HG03103 (cell line): ENCODE data around the gene PSD.
A peak's percentile ranks its signal among the peaks of the same experiment; 100 is the strongest.

ENCODE experiments used
- ATAC-seq: cut with Tn5 transposase; IDR thresholded peaks from one replicate; pipeline ENCODE4 v1.9.1; 2021; ENCODE audit warnings: low read depth; ENCODE audit not compliant: unreplicated experiment

PSD gene

GRCh38 chr10:102449321-102450123 lies 30.9 kb upstream of the PSD start:
- peak; percentile 55 for ATAC-seq

DNA sequence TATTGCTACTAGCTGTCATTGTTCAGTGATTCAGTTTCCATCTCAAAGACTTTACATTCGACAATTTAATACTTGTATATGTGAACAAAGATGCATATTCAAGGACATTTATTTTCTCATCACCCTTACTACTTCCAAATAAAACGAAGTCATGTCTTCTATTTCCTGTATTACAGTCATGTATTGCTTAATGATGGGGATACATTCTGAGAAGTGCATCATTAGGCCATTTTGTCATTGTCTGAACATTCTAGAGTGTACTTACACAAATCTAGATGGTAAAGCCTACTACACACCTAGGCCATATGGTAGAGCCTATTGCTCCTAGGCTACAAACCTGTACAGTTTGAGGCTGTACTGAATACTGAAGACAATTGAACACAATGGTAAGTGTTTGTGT lies 26.3 kb upstream of the PSD start:
- ATAC-seq, result no peak

- ATAC-seq, result no peak
Observed at GRCh38 chr10:102438374-102438773, 19.8 kb upstream of the PSD start.

- no peak for ATAC-seq
Observed at GRCh38 chr10:102437515-102437914, 18.9 kb upstream of the PSD start.

DNA sequence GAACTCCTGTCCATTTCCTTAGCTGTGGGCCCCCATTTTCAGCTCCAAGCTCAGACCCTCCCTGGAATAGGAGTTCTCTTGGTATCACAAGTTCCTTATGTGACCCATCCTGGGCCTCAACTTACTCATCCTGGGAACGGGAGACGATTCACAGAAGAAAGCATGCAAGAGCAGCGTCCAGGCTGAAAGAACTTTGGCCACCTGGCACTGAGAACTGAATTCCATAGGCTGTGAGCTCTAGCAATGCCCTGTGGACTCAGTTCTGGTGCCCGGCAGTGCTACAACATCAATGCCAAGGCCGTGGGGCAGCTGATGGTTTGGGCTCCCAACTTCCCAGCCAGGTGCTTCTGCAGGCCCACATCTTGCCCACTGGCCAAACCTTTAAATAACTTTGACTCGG lies 17.7 kb upstream of the PSD start:
- ATAC-seq, result no peak

- no peak for ATAC-seq
Observed at GRCh38 chr10:102435529-102436233, 17.1 kb upstream of the PSD start.

DNA sequence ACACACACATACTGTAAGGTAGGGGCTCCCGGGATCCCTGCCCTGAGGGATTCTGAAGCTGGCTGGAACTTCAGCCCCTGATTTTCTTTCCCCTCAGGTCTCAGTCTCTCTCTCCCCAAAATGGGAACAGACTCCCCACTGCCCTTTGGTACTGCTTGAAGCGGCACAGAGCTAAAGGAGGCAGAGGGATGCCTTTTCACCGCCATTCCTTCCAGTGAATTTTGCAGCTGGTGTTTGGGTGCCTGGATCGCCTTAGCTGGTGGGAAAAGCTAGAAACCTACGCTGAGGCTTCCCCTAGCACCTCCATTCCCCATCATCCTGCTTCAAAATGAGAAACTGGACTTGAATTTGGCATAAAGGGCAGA lies 16.5 kb upstream of the PSD start:
- ATAC-seq, result no peak

DNA sequence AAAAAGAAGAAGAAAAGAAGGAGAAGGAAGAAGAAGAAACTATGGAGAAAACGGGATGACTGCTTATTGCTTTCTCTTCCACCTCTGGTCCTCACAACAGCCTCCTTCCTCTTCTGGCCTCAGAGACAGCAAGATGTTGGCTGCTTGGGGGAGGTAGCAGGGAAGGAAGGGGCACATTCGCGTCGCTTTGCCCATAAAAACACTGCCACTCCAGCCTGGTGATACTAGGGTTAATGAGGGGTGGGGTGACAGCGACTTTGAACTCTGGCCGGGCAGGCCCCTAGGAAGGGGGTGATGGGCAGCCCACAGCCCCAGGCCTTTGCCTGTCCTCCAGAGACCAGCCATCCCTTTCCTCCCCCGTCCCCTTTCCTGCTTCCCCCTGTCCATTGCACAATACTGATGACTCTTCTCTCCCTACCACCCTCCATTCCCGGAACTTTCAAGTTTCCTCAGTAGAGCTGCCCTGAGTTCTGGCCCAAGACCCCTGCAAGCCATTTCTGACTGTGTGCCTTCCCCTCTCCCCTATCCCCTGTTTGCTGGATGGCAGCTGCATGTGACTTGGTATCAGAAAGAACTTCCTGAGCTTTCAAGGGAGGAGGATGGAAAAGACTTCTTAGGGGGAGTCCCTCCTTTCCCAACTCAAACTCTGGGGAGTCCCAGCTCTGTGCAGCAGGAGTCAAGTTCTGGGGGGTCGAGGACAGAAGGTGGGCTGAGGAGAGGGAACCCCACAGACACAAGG lies 16.0 kb upstream of the PSD start:
- no peak for ATAC-seq

DNA sequence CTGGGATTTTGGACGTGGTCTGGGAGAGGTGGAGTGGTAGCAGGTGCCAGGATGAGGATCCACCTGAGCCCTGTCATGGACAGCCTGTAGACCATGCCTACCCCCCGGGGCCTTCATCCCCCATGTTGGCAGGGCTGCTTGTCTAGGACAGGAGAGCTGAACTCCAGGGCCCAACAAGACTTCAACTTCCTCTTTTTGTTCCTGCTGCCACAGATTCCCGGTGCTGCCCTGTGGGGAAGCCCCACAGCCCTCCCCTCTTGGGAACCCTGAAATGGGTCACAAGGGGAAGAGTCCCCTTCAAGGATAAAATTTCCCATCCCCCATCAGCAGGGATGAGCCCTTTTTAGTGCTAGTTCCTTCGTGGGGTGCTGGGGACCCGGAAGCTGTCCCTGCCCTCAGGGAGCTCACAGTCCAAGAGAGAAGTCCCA lies 15.0 kb upstream of the PSD start:
- ATAC-seq, result no peak

DNA sequence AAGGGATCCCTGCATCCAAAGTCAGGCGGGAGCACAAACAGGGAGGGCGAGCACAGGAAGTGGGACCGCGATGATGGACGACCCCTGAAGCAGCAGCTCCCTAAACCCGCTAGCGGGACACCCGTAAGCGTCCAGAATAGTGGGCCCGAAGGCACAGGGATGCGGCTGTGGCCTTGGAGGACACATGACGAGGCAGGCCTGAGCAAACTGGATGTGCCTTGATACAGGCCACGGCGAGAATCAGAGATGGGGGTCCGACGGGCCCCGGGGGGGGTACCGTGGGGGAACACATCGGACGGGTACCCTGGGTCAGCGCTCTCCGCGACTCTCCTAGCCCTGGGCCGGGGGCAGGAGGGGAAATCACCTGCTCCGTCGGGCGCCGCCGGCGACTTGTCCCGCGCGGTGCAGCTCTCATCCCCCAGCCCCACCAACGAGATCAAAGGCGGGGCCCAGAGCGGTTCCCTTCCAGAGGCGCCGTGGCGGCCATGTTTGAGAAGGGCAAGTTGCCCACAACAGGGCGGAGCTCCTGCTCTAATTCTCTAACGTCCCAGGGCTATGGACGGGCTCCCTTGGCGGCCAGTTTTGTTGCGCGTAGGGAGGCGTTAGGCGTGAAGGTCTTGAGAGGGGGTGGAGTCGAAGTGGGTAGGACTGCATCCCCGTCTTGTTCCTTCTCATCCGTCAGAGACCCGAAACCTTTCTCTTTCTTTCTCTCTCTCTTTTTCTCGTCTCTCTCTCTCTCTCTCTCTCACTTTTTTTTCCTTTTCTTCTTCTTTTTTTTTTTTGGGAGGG lies 13.8 kb upstream of the PSD start, which contains the start of gene CUEDC2:
CUEDC2 (minus strand) TSS at position 413 of the 789 bp plus-strand sequence. CDS start 7,386 bp downstream, outside the sequence.
- peak; percentile 82 for ATAC-seq

DNA sequence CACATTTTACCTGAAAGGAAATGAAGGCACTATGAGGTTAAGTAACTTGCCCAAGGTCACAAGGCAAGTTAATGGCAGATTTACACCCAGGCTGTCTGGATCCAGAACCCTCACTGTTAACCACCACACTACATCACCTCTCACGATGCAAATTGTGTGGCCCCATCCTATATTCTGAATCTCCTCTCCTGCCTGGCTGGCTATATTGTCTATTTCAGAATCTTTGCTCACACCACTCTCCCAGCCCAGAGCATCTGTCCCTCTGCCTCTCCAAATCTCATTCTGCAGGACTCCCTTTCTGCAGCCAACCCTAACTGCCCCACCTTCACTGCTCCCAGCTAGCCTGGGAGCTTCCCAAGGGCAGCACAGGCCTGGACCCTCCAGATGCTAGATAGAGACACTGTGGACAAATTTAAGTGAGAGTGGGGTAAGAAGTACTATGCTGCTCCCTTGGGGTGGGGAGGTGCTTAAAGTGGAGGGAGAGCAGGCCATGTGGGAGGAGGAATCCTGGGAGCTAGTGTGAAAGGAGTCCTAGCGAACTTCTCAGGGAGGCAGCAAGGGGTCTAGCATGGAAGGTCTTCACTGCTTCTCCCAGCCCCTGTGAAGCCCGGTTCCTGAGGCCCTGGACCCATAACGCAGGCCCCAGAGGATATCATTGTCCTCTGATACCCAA lies 13.0 kb upstream of the PSD start:
- no peak for ATAC-seq

GRCh38 chr10:102429468-102429867 lies 10.9 kb upstream of the PSD start:
- ATAC-seq, result no peak

DNA sequence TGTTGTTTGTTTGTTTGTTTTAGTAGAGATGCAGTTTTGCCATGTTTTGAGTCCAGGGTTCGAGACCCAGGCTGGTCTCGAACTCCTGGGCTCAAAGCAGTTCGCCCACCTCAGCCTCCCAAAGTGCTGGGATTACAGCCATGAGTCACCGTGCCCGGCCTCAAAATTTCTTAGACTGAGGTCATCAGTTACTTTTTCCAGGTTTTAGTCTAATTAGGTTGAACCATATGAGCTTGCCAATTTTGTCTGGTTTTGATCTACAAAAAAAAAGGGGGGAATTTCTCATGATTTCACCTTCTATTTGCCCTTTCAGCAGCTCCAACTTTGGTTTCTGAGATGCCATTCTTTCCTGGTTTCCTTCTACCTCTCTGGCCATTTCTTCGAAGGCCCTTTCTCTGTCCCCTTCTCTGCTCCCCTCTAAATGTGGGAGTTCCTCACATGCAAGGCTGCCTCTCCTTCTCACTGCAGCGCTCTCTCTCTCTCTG lies 8.3 kb upstream of the PSD start:
- no peak for ATAC-seq

DNA sequence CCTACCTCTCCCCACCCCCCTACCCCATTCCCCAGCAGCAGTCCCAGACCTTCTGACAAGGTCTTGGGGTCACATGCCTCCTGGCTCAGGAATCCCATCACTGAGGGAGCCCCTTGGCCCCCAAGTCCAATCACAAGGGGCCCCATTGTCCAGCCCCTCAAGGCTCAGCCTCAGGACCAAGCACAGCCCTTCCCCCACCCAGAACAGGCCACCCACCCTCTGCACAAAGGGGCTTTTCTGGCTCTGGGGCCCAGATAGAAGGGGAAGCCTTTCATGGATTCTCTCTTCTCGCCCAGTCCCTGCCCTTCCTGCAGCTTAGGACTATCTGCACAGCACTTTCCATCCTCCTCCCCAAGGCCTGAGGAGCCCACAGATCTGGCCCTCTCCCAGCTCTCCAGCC lies 6.9 kb upstream of the PSD start:
- ATAC-seq, result no peak

GRCh38 chr10:102424916-102425315 lies 6.3 kb upstream of the PSD start:
- no peak for ATAC-seq

- no peak for ATAC-seq
Observed at GRCh38 chr10:102424145-102424544, 5.6 kb upstream of the PSD start.

GRCh38 chr10:102423372-102423968 lies 4.9 kb upstream of the PSD start:
- no peak for ATAC-seq

GRCh38 chr10:102422545-102423129 lies 4.1 kb upstream of the PSD start:
- ATAC-seq, result no peak
